ENCODE data around the gene MFSD12.
A peak's percentile ranks its signal among the peaks of the same experiment; 100 is the strongest.

- no peak for TF ChIP-seq TAF1 (conservative IDR thresholded peaks at IDR 0.05)
- TF ChIP-seq MAX (IDR thresholded peaks at IDR 0.05) = no peak
- no peak for TF ChIP-seq CTCF (IDR thresholded peaks at IDR 0.05; ENCODE audit: low read depth, low read length, missing input control)
- no peak for TF ChIP-seq GABPA (IDR thresholded peaks at IDR 0.05 in 1 of 2, conservative IDR thresholded peaks at IDR 0.05 in 1 of 2)
- no peak for TF ChIP-seq REST (IDR thresholded peaks at IDR 0.05)
- TF ChIP-seq JUND (IDR thresholded peaks at IDR 0.05) = no peak
- TF ChIP-seq RAD21 (IDR thresholded peaks at IDR 0.05) = no peak
- TF ChIP-seq YY1 (IDR thresholded peaks at IDR 0.05) = no peak
- no peak for TF ChIP-seq ATF3 (IDR thresholded peaks at IDR 0.05)
- TF ChIP-seq SP1 (IDR thresholded peaks at IDR 0.05) = peak; percentile 38
- no peak for TF ChIP-seq EGR1 (IDR thresholded peaks at IDR 0.05; ENCODE audit: low read depth in 2 of 2)
- no peak for TF ChIP-seq ZBTB33 (IDR thresholded peaks at IDR 0.05)
These were observed 33.1 kb downstream of the MFSD12 start for GRCh38 chr19:3524078-3524842.

Data from liver (tissue), 3 donors.